Esophagus squamous epithelium (tissue), 5 donors: Measurements from ENCODE around the gene LANCL1. TPM values are rescaled to one million over a fixed set of nuclear protein-coding genes. Genes with fewer than 3 reads are reported as not detected.
A peak's percentile ranks its signal among the peaks of the same experiment; 100 is the strongest.

Source experiments
- DNase-seq: peaks from one replicate; lab custom pipeline; 2025; lab: John Stamatoyannopoulos, UW
- H3K27ac ChIP-seq, 4 donors: fragments of 200-600 bp; sonication (generic); one replicate each; pipeline ENCODE4 v1.5.1; 2016 to 2019; ENCODE audit warnings: mild to moderate bottlenecking in 1 of 4
- H3K27me3 ChIP-seq, 4 donors: fragments of 200-600 bp; sonication (generic); 1 replicate in 3 of 4; 2 replicates in 1 of 4; pipeline versions ENCODE4 v1.5.1 to v1.6.0; 2017 to 2021; ENCODE audit warnings: antibody characterized with exemption in 1 of 4
- H3K36me3 ChIP-seq, 3 donors: fragments of 200-600 bp; sonication (generic); one replicate each; pipeline ENCODE4 v1.5.1; 2016 to 2019
- H3K4me1 ChIP-seq, 3 donors: fragments of 200-600 bp; sonication (generic); one replicate each; pipeline ENCODE4 v1.5.1; 2017 to 2019
- H3K4me3 ChIP-seq, 4 donors: fragments of 200-600 bp; sonication (generic); 1 replicate in 3 of 4; 2 replicates in 1 of 4; pipeline ENCODE4 v1.5.1; 2016 to 2019; ENCODE audit warnings: mild to moderate bottlenecking in 2 of 4, moderate library complexity in 1 of 4
- H3K9me3 ChIP-seq, 3 donors: fragments of 200-600 bp; sonication (generic); one replicate each; pipeline ENCODE4 v1.5.1; 2016 to 2019
- POLR2A ChIP-seq, 4 donors: fragments of 450-650 bp; IDR thresholded peaks; one replicate each; pipeline ENCODE4 v1.6.1; 2017; ENCODE audit warnings: antibody characterized with exemption in 4 of 4, mild to moderate bottlenecking in 4 of 4, moderate library complexity in 3 of 4
- WGBS, 2 donors: methylation state at CpG; one replicate each; pipeline ENCODE4 v1.1.5; 2018; 5-methylcytosine and 5-hydroxymethylcytosine counted together
- intact Hi-C: fragments of 100-400 bp; cut with DNase I; formaldehyde crosslinking; loops from one replicate; pipeline ENCODE4 v1.15.0; 2022
- total RNA-seq, 4 donors: library from RNA; depleted of rRNA; stranded (reverse); fragments of >200 nt; gene quantifications; one replicate each; pipeline ENCODE4 v1.1.0, GENCODE V29; 2016
- TF ChIP-seq, protein P1 (sequence below), 6 experiments: fragments of 450-650 bp in 4 of 6; fragments of 200-600 bp in 2 of 6; sonication (generic) in 2 of 6; IDR thresholded peaks; one replicate each; pipeline ENCODE4 v1.5.1; 2016 to 2019; ENCODE audit warnings: antibody characterized with exemption in 6 of 6, mild to moderate bottlenecking in 4 of 6, moderate library complexity in 4 of 6
- donor health status: DM: yes; HTN: yes; CAD: no.

LANCL1 gene
- total RNA-seq, 4 donors from 2014 or later, result 15.4 to 28.9 (median 24.5) TPM

GRCh38 chr2:210517264-210517663 lies 40.7 kb upstream of the LANCL1 start:
- TF ChIP-seq POLR2A (IDR thresholded peaks at IDR 0.05), result no peak
- TF ChIP-seq, protein P1, sequence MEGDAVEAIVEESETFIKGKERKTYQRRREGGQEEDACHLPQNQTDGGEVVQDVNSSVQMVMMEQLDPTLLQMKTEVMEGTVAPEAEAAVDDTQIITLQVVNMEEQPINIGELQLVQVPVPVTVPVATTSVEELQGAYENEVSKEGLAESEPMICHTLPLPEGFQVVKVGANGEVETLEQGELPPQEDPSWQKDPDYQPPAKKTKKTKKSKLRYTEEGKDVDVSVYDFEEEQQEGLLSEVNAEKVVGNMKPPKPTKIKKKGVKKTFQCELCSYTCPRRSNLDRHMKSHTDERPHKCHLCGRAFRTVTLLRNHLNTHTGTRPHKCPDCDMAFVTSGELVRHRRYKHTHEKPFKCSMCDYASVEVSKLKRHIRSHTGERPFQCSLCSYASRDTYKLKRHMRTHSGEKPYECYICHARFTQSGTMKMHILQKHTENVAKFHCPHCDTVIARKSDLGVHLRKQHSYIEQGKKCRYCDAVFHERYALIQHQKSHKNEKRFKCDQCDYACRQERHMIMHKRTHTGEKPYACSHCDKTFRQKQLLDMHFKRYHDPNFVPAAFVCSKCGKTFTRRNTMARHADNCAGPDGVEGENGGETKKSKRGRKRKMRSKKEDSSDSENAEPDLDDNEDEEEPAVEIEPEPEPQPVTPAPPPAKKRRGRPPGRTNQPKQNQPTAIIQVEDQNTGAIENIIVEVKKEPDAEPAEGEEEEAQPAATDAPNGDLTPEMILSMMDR (IDR thresholded peaks at IDR 0.05), result no peak
- H3K36me3 ChIP-seq, result no peaks in the 10 kb centered on the region
- no peaks in the 10 kb centered on the region for H3K27me3 ChIP-seq
- no peak overlapping the region for H3K27ac ChIP-seq
- H3K9me3 ChIP-seq, result no peaks in the 10 kb centered on the region
- no peak overlapping the region for H3K4me3 ChIP-seq
- no peak for DNase-seq
- 39 to 72% methylated on average over 4 of the region's 4 CpGs for WGBS, 2 donors
- no peaks in the 10 kb centered on the region for H3K4me1 ChIP-seq
- intact Hi-C loops, result no loop called here

DNA sequence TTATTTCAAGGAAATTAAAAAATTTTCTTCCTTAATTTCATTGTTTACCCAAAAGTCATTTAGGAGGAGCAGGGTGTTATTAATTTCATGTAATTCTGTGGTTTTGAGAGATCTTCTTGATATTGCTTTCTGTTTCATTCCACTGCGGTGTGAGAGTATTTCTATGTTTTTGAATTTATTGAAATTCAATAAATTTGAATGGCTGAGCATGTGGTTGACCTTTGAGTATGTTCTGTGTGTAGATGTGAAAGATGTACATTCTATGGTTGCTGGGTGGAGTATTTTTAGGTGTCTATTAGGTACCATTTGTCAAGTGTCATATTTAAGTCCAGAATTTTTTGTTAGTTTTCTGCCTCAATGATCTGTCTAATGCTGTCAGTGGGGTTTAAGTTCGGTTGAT lies 39.4 kb upstream of the LANCL1 start:
- TF ChIP-seq, protein P1 (IDR thresholded peaks at IDR 0.05), result no peak
- TF ChIP-seq POLR2A (IDR thresholded peaks at IDR 0.05), result no peak
- H3K9me3 ChIP-seq, result no peaks in the 10 kb centered on the region
- H3K36me3 ChIP-seq, result no peaks in the 10 kb centered on the region
- H3K4me1 ChIP-seq, result no peaks in the 10 kb centered on the region
- WGBS, 2 donors, result 45 to 59% methylated on average over 2 of the region's 2 CpGs
- intact Hi-C loops, result no loop called here
- H3K4me3 ChIP-seq, result no peak overlapping the region
- no peak overlapping the region for H3K27ac ChIP-seq
- no peaks in the 10 kb centered on the region for H3K27me3 ChIP-seq
- DNase-seq, result no peak

DNA sequence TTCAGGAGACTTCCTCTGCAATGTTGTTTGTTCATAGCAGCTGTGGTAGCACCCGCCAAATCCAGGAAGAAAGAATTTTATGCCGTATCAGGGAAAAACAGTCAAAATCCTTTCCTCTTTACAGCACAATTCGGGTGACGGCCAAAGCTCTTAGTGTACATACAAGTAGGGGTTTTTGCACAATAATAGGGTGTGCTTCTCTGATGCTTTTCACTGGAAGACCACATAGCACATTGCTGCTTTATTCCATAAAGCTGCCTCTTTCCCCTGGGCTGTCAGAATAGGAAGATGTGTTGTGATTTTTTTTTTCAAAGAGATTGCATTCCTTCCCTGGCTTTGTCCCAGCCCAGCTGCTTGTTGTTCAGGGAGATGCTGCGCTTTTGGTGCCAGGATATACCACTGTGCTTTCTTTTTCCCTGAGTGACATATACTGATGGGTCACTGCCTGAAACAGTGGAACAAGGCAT lies 27.2 kb upstream of the LANCL1 start:
- Histone ChIP-seq H3K9me3 (peaks cover 0 to 4% (median 0%) of the 10 kb centered on the region in 3 donors), H3K27ac (no peak overlapping the region), H3K36me3 (no peaks in the 10 kb centered on the region), H3K27me3 (no peaks in the 10 kb centered on the region), H3K4me3 (peak overlapping the region in 3 of 4 donors; percentile 0 to 24 (median 15)), H3K4me1 (peaks cover 0 to 9% (median 0%) of the 10 kb centered on the region in 3 donors)
- 20 to 24% methylated on average over 5 of the region's 5 CpGs for WGBS, 2 donors
- TF ChIP-seq, protein P1 (IDR thresholded peaks at IDR 0.05), result no peak
- TF ChIP-seq POLR2A (IDR thresholded peaks at IDR 0.05), result no peak
- intact Hi-C loops, result no loop called here
- no peak for DNase-seq

DNA sequence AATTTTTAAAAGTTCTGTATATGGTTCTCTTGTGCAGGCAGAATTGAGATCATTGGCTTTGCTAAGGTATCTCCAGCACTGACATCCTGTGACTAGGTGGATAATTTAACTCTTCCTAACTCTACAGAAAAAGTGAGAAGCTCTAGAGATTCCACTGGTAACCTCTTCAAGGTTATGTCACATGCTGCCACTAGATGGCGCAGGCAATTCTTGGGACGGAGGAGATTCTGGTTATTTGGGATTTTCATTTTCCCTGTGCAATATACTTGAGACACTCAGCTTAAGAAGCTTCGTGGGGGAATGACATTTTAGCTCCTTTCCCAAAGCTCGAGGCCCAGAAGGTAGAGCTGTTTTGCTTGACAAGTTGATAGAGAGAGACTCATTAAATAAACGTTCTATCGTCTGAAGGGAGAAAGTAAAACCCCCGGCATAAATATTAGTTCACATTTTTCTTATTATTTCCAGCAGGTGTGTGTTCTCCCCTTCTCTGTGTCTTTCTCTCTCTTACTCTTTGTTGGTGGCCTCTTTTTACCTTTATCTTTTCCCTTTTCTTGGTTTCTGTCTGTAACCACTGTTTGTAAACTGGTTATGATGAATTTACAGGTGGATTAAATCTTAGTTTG lies 26.6 kb upstream of the LANCL1 start:
- Histone ChIP-seq H3K9me3 (peaks cover 0 to 5% (median 0%) of the 10 kb centered on the region in 3 donors), H3K4me3 (peak overlapping the region; percentile 15 to 53 (median 20)), H3K27ac (no peak overlapping the region), H3K36me3 (no peaks in the 10 kb centered on the region), H3K4me1 (peaks cover 0 to 9% (median 0%) of the 10 kb centered on the region in 3 donors), H3K27me3 (no peaks in the 10 kb centered on the region)
- WGBS, 2 donors, result 11 to 17% methylated on average over 7 of the region's 7 CpGs
- intact Hi-C loops, result no loop called here
- TF ChIP-seq POLR2A (IDR thresholded peaks at IDR 0.05), result no peak
- TF ChIP-seq, protein P1 (IDR thresholded peaks at IDR 0.05), result peak; percentile 32 to 78 (median 61)
- no peak for DNase-seq

DNA sequence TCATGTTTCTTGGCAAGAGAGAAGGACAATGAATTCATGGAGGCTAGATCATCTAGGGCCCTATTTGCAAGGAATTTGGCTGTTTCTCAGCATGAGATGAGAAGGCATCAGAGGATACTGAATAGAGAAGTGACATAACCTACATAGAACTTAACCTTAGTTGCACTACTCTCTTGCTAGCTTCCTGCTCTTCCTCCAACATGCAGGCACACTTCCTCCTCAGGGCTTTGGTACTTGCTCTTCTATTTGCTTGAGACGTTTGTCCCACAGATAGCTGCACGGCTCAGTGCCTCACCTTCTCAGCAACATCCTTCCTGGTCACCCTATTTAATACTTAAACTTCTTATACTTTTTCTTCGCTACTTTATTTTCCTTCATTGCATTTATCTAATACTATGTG lies 20.0 kb upstream of the LANCL1 start:
- Histone ChIP-seq H3K4me3 (no peak overlapping the region), H3K27ac (no peak overlapping the region), H3K36me3 (no peaks in the 10 kb centered on the region), H3K9me3 (peaks cover 0 to 5% (median 0%) of the 10 kb centered on the region in 3 donors), H3K27me3 (no peaks in the 10 kb centered on the region), H3K4me1 (no peaks in the 10 kb centered on the region)
- WGBS, 2 donors, result 48 to 53% methylated on average over 3 of the region's 3 CpGs
- no peak for DNase-seq
- intact Hi-C loops, result no loop called here
- no peak for TF ChIP-seq POLR2A (IDR thresholded peaks at IDR 0.05)
- TF ChIP-seq, protein P1 (IDR thresholded peaks at IDR 0.05), result no peak
